ENCODE measurements around the gene MED1. TPM values are rescaled to one million over a fixed set of nuclear protein-coding genes. Genes with fewer than 3 reads are reported as not detected.
"Not testable (repeated sequence)": the region's sequence is repeated elsewhere in the genome, so short reads cannot be mapped to it uniquely, and the experiment has no call there.

Gene MED1, protein sequence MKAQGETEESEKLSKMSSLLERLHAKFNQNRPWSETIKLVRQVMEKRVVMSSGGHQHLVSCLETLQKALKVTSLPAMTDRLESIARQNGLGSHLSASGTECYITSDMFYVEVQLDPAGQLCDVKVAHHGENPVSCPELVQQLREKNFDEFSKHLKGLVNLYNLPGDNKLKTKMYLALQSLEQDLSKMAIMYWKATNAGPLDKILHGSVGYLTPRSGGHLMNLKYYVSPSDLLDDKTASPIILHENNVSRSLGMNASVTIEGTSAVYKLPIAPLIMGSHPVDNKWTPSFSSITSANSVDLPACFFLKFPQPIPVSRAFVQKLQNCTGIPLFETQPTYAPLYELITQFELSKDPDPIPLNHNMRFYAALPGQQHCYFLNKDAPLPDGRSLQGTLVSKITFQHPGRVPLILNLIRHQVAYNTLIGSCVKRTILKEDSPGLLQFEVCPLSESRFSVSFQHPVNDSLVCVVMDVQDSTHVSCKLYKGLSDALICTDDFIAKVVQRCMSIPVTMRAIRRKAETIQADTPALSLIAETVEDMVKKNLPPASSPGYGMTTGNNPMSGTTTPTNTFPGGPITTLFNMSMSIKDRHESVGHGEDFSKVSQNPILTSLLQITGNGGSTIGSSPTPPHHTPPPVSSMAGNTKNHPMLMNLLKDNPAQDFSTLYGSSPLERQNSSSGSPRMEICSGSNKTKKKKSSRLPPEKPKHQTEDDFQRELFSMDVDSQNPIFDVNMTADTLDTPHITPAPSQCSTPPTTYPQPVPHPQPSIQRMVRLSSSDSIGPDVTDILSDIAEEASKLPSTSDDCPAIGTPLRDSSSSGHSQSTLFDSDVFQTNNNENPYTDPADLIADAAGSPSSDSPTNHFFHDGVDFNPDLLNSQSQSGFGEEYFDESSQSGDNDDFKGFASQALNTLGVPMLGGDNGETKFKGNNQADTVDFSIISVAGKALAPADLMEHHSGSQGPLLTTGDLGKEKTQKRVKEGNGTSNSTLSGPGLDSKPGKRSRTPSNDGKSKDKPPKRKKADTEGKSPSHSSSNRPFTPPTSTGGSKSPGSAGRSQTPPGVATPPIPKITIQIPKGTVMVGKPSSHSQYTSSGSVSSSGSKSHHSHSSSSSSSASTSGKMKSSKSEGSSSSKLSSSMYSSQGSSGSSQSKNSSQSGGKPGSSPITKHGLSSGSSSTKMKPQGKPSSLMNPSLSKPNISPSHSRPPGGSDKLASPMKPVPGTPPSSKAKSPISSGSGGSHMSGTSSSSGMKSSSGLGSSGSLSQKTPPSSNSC (N-terminal part only)
- total RNA-seq: 45.9 and 48.0 TPM in 2 replicates
- long read RNA-seq, full-length matches to known transcripts: 27 of 62 reads
- long read RNA-seq, partial matches to known transcripts: 7 of 62 reads
- long read RNA-seq, other reads (novel, unspliced or antisense): 28 of 62 reads

DNA sequence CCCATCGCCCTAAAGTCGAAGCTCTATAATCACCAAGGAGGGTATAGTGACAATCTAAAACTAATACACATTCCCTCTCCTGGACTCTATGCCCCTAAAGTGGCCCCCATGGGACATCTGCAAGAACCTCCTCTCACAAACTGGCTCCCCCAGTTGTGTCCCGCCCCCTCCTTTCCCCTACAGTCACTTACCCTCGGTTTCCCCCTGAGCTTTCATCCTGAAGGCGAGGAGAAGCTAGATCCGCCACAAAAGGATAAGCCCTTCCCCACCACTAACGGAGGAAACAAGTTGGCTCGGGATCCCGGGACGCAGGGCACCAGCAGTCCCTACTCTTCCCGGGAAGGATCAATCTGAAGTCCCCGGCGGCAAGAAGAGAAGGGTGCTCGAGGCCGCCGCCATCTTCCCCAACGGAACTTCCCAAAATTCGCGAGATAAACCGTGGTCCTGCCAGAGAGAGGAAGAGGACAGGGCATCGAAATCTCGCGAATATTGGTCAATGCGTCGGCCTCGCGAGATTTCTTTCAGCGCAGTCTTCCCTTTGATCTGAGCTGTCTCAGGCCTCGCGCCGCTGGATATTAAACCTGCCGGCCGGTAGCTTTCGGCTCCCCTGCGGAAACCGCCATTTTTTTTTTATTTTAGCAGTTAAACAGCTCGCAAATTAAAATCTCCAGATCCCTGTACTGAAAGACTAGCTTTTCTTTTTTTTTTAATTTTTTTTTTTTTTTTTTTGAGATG, at the start of gene MED1:
Gene MED1, minus strand, starts transcription at position 417 of the 735 bp plus-strand sequence. Its CDS starts 201 bp downstream, at position 216.
- Mint-ChIP-seq H3K27ac (ENCODE audit: unreplicated experiment) (peak within 1 kb of the TSS; percentile 98), H3K36me3 (ENCODE audit: unreplicated experiment) (peaks cover 2% of the 10 kb centered on the region)
- peak; percentile 98 for DNase-seq (ENCODE audit: extremely low spot score, unreplicated experiment)

DNA sequence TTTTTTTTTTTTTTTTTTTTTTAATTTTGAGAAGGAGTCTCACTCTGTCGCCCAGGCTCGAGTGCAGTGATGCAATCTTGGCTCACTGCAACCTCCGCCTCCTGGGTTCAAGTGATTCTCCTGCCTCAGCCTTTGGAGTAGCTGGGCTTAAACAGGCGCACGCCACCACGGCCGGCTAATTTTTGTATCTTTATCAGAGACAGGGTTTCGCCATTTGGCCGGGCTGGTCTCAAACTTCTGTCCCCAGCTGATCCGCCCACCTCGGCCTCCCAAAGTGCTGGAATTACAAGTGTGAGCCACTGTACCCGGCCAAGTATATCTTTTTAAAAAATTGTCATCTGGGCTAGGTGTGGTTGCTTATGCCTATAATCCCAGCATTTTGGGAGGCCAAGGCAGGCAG, 45.9 kb upstream of the MED1 start:
- not testable (repeated sequence) for H3K4me1 Mint-ChIP-seq (ENCODE audit: unreplicated experiment); H3K27me3 Mint-ChIP-seq (ENCODE audit: unreplicated experiment); H3K27ac Mint-ChIP-seq (ENCODE audit: unreplicated experiment); H3K9me3 Mint-ChIP-seq (ENCODE audit: unreplicated experiment); H3K4me3 Mint-ChIP-seq (ENCODE audit: unreplicated experiment); DNase-seq (ENCODE audit: extremely low spot score, unreplicated experiment)
- peaks cover 32% of the 10 kb centered on the region for H3K36me3 Mint-ChIP-seq (ENCODE audit: unreplicated experiment)

More for the DNA sequence above, at the start of gene MED1:
- H3K9me3 Mint-ChIP-seq (ENCODE audit: unreplicated experiment): no peaks in the 10 kb centered on the region
- peak within 1 kb of the TSS; percentile 95 for H3K4me3 Mint-ChIP-seq (ENCODE audit: unreplicated experiment)
- TF ChIP-seq, protein P1, sequence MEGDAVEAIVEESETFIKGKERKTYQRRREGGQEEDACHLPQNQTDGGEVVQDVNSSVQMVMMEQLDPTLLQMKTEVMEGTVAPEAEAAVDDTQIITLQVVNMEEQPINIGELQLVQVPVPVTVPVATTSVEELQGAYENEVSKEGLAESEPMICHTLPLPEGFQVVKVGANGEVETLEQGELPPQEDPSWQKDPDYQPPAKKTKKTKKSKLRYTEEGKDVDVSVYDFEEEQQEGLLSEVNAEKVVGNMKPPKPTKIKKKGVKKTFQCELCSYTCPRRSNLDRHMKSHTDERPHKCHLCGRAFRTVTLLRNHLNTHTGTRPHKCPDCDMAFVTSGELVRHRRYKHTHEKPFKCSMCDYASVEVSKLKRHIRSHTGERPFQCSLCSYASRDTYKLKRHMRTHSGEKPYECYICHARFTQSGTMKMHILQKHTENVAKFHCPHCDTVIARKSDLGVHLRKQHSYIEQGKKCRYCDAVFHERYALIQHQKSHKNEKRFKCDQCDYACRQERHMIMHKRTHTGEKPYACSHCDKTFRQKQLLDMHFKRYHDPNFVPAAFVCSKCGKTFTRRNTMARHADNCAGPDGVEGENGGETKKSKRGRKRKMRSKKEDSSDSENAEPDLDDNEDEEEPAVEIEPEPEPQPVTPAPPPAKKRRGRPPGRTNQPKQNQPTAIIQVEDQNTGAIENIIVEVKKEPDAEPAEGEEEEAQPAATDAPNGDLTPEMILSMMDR (IDR thresholded peaks at IDR 0.05): no peak
- no peaks in the 10 kb centered on the region for H3K27me3 Mint-ChIP-seq (ENCODE audit: unreplicated experiment)
- peaks cover 15% of the 10 kb centered on the region for H3K4me1 Mint-ChIP-seq (ENCODE audit: unreplicated experiment)

DNA sequence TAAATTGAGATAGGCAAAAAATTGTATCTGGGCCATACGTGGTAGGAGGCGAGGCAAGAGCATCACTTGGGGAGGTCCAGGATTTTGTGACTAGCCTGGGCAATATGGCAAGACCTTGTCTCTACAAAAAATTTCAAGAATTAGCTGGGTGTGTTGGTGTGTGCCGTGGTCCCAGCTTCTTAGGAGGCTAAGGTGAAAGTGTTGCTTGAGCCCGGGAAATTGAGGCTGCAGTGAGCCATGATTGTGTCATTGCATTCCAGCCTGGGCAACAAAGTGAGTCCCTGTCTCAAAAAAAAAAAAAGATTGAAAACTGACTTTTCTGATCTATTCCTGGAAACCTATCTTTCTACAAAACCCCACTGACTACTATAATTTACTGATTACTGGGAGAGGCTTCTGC, 36.9 kb upstream of the MED1 start:
- Mint-ChIP-seq H3K27me3 (ENCODE audit: unreplicated experiment) (no peaks in the 10 kb centered on the region), H3K4me1 (ENCODE audit: unreplicated experiment) (no peaks in the 10 kb centered on the region), H3K9me3 (ENCODE audit: unreplicated experiment) (no peaks in the 10 kb centered on the region), H3K27ac (ENCODE audit: unreplicated experiment) (no peak overlapping the region), H3K36me3 (ENCODE audit: unreplicated experiment) (peaks cover 14% of the 10 kb centered on the region), H3K4me3 (ENCODE audit: unreplicated experiment) (no peak overlapping the region)
- DNase-seq (ENCODE audit: extremely low spot score, unreplicated experiment): no peak
- TF ChIP-seq, protein P1 (IDR thresholded peaks at IDR 0.05): no peak

DNA sequence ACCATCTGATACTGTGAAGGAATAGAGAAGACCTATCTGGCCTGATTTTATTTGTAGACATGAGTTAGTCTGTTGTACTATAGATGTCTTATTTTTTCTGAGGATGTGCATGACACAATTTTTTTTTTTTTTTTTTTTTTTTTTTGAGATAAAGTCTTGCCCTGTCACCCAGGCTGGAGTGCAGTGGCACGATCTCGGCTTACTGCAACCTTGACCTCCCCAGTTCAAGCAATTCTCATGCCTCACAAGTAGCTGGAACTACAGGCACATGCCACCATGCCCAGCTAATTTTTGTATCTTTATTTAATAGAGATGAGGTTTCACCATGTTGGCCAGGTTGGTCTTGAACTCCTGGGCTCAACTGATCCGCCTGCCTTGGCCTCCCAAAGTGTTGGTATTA, 36.4 kb upstream of the MED1 start:
- not testable (repeated sequence) for H3K4me1 Mint-ChIP-seq (ENCODE audit: unreplicated experiment); DNase-seq (ENCODE audit: extremely low spot score, unreplicated experiment); H3K27me3 Mint-ChIP-seq (ENCODE audit: unreplicated experiment); H3K4me3 Mint-ChIP-seq (ENCODE audit: unreplicated experiment); H3K27ac Mint-ChIP-seq (ENCODE audit: unreplicated experiment); H3K9me3 Mint-ChIP-seq (ENCODE audit: unreplicated experiment)
- peaks cover 12% of the 10 kb centered on the region for H3K36me3 Mint-ChIP-seq (ENCODE audit: unreplicated experiment)

DNA sequence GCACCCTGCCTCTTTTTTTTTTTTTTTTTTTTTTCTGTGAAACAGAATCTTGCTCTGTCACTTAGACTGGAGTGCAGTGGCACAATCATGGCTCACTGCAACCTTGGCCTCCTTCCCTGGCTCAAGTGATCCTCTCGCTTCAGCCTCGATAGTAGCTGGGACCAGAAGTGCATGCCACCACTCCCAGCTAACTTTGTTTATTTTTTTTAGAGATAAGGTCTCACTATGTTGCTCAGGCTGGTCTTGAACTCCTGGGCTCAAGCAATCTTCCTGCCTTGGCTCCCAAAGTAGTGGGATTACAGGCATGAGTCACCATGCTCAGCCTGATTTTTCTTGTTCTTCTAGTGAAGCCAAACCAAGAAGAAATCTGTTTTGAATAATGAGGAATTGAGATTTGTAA, 35.2 kb upstream of the MED1 start:
- Mint-ChIP-seq H3K27me3 (ENCODE audit: unreplicated experiment) (no peaks in the 10 kb centered on the region), H3K27ac (ENCODE audit: unreplicated experiment) (no peak overlapping the region), H3K9me3 (ENCODE audit: unreplicated experiment) (no peaks in the 10 kb centered on the region), H3K36me3 (ENCODE audit: unreplicated experiment) (peaks cover 10% of the 10 kb centered on the region), H3K4me1 (ENCODE audit: unreplicated experiment) (no peaks in the 10 kb centered on the region), H3K4me3 (ENCODE audit: unreplicated experiment) (no peak overlapping the region)
- TF ChIP-seq, protein P1 (IDR thresholded peaks at IDR 0.05): no peak
- DNase-seq (ENCODE audit: extremely low spot score, unreplicated experiment): no peak

Measured in osteocyte (in vitro differentiated cells).